Thoracic aorta (tissue), 2 donors: ENCODE data around the gene LRIT1. TPM values are rescaled to one million over a fixed set of nuclear protein-coding genes. Genes with fewer than 3 reads are reported as not detected.

Experiments used
- ATAC-seq: fragments of 150-250 bp; one replicate; pipeline ENCODE4 v1.8.0; 2017; ENCODE audit warnings: low read depth; ENCODE audit not compliant: insufficient number of reproducible peaks, low FRiP score
- DNase-seq: peaks from one replicate; pipeline ENCODE4 v3.0.0-alpha.2; 2020; ENCODE audit warnings: low spot score
- H3K27ac ChIP-seq, 2 donors: fragments of 200-600 bp; sonication (generic); 1 replicate in 1 of 2; 2 replicates in 1 of 2; pipeline ENCODE4 v1.5.1; 2016; ENCODE audit warnings: mild to moderate bottlenecking in 2 of 2, moderate library complexity in 2 of 2
- H3K27me3 ChIP-seq: fragments of 200-600 bp; sonication (generic); replicated peaks from 2 replicates; pipeline ENCODE4 v1.6.0; 2016; ENCODE audit warnings: mild to moderate bottlenecking; ENCODE audit not compliant: insufficient read depth
- H3K36me3 ChIP-seq: fragments of 200-600 bp; sonication (generic); one replicate; pipeline ENCODE4 v1.5.1; 2016
- H3K4me1 ChIP-seq, 2 donors: fragments of 200-600 bp; sonication (generic); 1 replicate in 1 of 2; 2 replicates in 1 of 2; pipeline versions ENCODE4 v1.5.1 to v1.6.0; 2016; ENCODE audit warnings: low read depth in 2 of 2, mild to moderate bottlenecking in 1 of 2; ENCODE audit not compliant: control insufficient read depth in 1 of 2
- H3K4me3 ChIP-seq: fragments of 200-600 bp; sonication (generic); 2 replicates; pipeline ENCODE4 v1.5.1; 2016; ENCODE audit warnings: mild to moderate bottlenecking
- H3K9me3 ChIP-seq: fragments of 200-600 bp; sonication (generic); 2 replicates; pipeline ENCODE4 v1.5.1; 2016
- total RNA-seq, 2 donors: library from RNA; depleted of rRNA; stranded (reverse); fragments of >200 nt; gene quantifications; one replicate each; pipeline versions ENCODE4 v1.1.0 to v1.2.3, GENCODE V29; 2016
- TF ChIP-seq, protein P1 (sequence below): fragments of 200-600 bp; sonication (generic); IDR thresholded peaks from one replicate; pipeline ENCODE4 v1.5.1; 2019; ENCODE audit warnings: antibody characterized with exemption

The LRIT1 gene
- total RNA-seq, 2 donors from 2014 or later, result not detected

DNA sequence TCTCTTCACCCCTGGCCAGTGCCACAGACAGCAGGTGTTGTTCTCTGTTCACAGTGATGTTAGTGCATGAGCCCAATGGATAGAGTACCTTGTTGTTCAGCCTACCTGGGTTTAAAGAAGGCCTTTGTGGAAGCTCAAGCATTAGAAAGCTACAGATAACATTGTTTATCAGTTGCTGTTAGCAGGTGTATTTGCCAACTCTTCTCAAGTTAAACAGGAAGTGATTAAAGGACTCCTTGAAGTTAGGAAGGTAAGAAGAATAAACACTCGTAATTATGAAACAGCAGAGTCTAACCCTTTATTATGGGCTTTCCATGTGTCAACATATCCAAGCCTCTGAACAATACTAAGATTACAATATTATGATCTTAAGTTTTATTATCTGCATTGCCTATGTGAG is 29.4 kb upstream of the LRIT1 start:
- Histone ChIP-seq H3K4me1 (no peaks in the 10 kb centered on the region), H3K36me3 (no peaks in the 10 kb centered on the region), H3K27ac (no peak overlapping the region), H3K9me3 (no peaks in the 10 kb centered on the region), H3K27me3 (no peaks in the 10 kb centered on the region), H3K4me3 (no peak overlapping the region)
- ATAC-seq, result no peak
- DNase-seq, result no peak
- TF ChIP-seq, protein P1, sequence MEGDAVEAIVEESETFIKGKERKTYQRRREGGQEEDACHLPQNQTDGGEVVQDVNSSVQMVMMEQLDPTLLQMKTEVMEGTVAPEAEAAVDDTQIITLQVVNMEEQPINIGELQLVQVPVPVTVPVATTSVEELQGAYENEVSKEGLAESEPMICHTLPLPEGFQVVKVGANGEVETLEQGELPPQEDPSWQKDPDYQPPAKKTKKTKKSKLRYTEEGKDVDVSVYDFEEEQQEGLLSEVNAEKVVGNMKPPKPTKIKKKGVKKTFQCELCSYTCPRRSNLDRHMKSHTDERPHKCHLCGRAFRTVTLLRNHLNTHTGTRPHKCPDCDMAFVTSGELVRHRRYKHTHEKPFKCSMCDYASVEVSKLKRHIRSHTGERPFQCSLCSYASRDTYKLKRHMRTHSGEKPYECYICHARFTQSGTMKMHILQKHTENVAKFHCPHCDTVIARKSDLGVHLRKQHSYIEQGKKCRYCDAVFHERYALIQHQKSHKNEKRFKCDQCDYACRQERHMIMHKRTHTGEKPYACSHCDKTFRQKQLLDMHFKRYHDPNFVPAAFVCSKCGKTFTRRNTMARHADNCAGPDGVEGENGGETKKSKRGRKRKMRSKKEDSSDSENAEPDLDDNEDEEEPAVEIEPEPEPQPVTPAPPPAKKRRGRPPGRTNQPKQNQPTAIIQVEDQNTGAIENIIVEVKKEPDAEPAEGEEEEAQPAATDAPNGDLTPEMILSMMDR, result no peak

DNA sequence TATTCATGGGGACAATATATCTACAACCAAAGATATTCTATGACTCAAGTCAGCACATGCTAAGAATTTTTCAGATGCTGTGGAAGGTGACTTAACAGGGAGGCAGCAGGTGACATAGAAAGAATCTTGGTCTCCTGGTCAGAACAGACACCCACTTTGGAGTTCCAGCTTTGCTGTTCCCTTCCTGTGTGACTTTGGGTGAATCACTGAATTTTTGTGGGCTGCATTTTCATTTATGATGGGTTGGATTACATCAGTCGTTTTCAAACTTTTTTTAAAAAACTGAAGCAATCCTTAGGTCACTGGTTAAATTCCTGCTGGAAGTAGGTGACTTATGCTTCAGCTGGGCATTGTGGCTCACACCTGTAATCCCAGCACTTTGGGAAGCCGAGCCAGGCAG is 28.4 kb upstream of the LRIT1 start:
- ATAC-seq (no peak), DNase-seq (no peak)
- TF ChIP-seq, protein P1, result no peak
- Histone ChIP-seq H3K36me3 (no peaks in the 10 kb centered on the region), H3K27ac (no peak overlapping the region), H3K27me3 (no peaks in the 10 kb centered on the region), H3K9me3 (no peaks in the 10 kb centered on the region), H3K4me1 (no peaks in the 10 kb centered on the region), H3K4me3 (no peak overlapping the region)

DNA sequence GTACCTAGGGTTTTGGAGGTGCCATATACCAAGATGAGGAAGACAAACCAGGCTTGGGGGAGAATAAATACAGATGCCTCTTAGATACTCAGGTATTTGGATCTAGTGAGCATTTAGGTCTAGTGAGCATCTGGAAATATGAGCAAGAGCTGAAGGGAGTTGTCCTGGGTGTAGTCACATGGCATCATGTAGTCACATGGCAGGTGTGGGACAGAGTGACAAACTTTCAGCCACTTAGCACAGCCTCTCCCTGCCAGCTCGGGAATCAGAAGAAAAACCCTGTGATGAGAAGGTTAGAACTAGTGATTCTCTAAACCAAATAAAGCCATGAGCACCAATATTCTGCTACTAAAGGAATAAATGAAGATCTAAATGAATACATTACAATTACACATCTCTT is 27.8 kb upstream of the LRIT1 start:
- Histone ChIP-seq H3K27ac (no peak overlapping the region), H3K36me3 (no peaks in the 10 kb centered on the region), H3K4me3 (no peak overlapping the region), H3K9me3 (no peaks in the 10 kb centered on the region), H3K27me3 (no peaks in the 10 kb centered on the region), H3K4me1 (no peaks in the 10 kb centered on the region)
- ATAC-seq (no peak), DNase-seq (no peak)
- TF ChIP-seq, protein P1, result no peak

DNA sequence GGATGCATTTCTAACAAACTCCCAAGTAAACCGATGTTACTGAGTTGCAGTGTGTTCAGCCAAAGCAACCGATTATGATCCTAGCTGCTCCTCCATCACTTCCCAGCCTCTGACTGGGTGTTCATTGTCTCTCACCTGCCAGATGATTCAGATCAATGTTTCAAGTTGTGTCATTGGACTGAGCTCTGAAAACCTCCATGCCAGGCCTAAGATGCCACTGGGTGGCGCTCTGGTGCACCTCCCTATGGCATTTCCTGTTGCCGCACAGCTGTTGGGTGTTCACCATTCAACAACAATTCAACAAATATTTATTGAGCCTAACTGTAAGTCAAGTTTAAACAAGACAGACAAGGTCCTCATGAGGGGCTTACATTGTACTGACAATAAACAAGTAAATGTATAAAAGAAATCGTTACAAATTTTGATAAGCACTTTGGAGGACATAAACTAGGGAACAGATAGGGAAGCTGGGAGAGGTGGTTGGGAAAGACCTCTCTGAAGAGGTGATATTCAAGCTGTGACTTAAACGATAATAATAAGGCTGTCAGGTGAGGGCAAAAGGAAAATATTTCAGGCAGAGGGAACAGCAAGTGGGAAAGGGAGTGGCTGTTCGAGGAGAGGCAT is 26.3 kb upstream of the LRIT1 start:
- ATAC-seq, result no peak
- Histone ChIP-seq H3K36me3 (no peaks in the 10 kb centered on the region), H3K4me1 (no peaks in the 10 kb centered on the region), H3K9me3 (no peaks in the 10 kb centered on the region), H3K27ac (no peak overlapping the region), H3K4me3 (no peak overlapping the region), H3K27me3 (no peaks in the 10 kb centered on the region)
- no peak for DNase-seq
- TF ChIP-seq, protein P1, result no peak

DNA sequence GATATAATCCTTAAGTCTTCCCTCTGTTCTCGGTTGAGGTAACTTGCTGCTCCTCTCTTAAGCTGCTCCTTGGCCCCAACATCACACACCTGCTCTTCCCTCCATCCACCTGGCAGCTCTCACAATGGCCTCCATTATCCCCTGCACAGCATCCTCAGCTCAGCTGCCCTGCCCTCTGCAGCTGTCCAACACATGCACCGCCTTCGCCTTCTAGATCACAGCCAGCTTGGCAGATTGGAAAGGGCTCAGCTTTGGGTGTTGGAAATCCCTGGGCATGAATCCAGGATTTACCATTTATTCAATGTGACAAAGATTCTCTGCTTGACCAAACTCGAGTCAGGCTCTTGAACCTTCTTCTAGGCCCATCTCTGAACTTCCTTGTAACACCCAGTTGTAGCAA is 24.1 kb upstream of the LRIT1 start:
- ATAC-seq (no peak), DNase-seq (no peak)
- Histone ChIP-seq H3K27ac (no peak overlapping the region), H3K4me1 (no peaks in the 10 kb centered on the region), H3K4me3 (no peak overlapping the region), H3K9me3 (no peaks in the 10 kb centered on the region), H3K36me3 (no peaks in the 10 kb centered on the region), H3K27me3 (no peaks in the 10 kb centered on the region)
- TF ChIP-seq, protein P1, result no peak
